SK-N-SH treated with all-trans-retinoic acid at 6 μM for 48 hours (cell line): Measurements from ENCODE around the gene SLC6A6.

Experiments used
- PATZ1 ChIP-seq: fragments of 250-450 bp; sonication (Bioruptor Pico); IDR thresholded peaks from 2 replicates; pipeline ENCODE4 v1.8.0; 2020; ENCODE audit warnings: mild to moderate bottlenecking, moderate library complexity, borderline replicate concordance
- TOX ChIP-seq: fragments of 250-450 bp; sonication (Bioruptor Pico); IDR thresholded peaks from 2 replicates; pipeline ENCODE4 v1.8.0; 2021; ENCODE audit warnings: mild to moderate bottlenecking, moderate library complexity, borderline replicate concordance

- no peak for TF ChIP-seq TOX
- no peak for TF ChIP-seq PATZ1 (CRISPR knock-in tag)
These were observed 56.2 kb downstream of the SLC6A6 start for GRCh38 chr3:14458434-14459275.
